Breast epithelium (tissue), 4 donors: ENCODE data around the gene TBL1XR1. TPM values are rescaled to one million over a fixed set of nuclear protein-coding genes. Genes with fewer than 3 reads are reported as not detected.

ENCODE experiments used
- DNase-seq, 2 donors: peaks; one replicate each; pipeline ENCODE4 v3.0.0-alpha.2; 2019; ENCODE audit warnings: low spot score in 2 of 2
- H3K27ac ChIP-seq, 2 donors: fragments of 200-600 bp; sonication (generic) in 1 of 2; one replicate each; pipeline ENCODE4 v1.5.1; 2016 to 2019; ENCODE audit warnings: mild to moderate bottlenecking in 1 of 2
- H3K27me3 ChIP-seq, 2 donors: fragments of 200-600 bp; sonication (generic) in 1 of 2; one replicate each; pipeline versions ENCODE4 v1.5.1 to v1.6.0; 2017 to 2019; ENCODE audit warnings: control low read depth in 1 of 2, mild to moderate bottlenecking in 1 of 2
- H3K36me3 ChIP-seq: fragments of 200-600 bp; one replicate; pipeline ENCODE4 v1.5.1; 2019
- H3K4me1 ChIP-seq, 2 donors: fragments of 200-600 bp; sonication (generic); one replicate each; pipeline ENCODE4 v1.5.1; 2016 to 2019; ENCODE audit warnings: control low read depth in 1 of 2
- H3K4me3 ChIP-seq, 3 donors: fragments of 200-600 bp; sonication (generic); 1 replicate in 2 of 3; 2 replicates in 1 of 3; pipeline ENCODE4 v1.5.1; 2016 to 2019; ENCODE audit warnings: mild to moderate bottlenecking in 3 of 3, moderate library complexity in 2 of 3
- H3K9me3 ChIP-seq, 2 donors: fragments of 200-600 bp; sonication (generic) in 1 of 2; one replicate each; pipeline ENCODE4 v1.5.1; 2016 to 2019; ENCODE audit warnings: control low read depth in 1 of 2
- CTCF ChIP-seq, 3 donors: fragments of 450-650 bp; IDR thresholded peaks; one replicate each; pipeline ENCODE4 v1.5.1; 2016 to 2017; ENCODE audit warnings: antibody characterized with exemption in 3 of 3, mild to moderate bottlenecking in 3 of 3, moderate library complexity in 3 of 3
- POLR2A ChIP-seq: fragments of 450-650 bp; IDR thresholded peaks from one replicate; pipeline ENCODE4 v1.6.1; 2016; ENCODE audit warnings: antibody characterized with exemption, mild to moderate bottlenecking, moderate library complexity
- POLR2AphosphoS5 ChIP-seq, 3 donors: sonication (generic); formaldehyde crosslinking; IDR thresholded peaks; one replicate each; pipeline ENCODE4 v1.6.1; 2017; ENCODE audit warnings: antibody characterized with exemption in 3 of 3
- intact Hi-C: fragments of 100-400 bp; cut with DNase I; formaldehyde crosslinking; loops from one replicate; pipeline ENCODE4 v1.15.1; 2023; ENCODE audit warnings: low total_unique reads
- total RNA-seq, 3 donors: library from RNA; depleted of rRNA; stranded (reverse); fragments of >200 nt; gene quantifications; one replicate each; pipeline ENCODE4 v1.1.0, GENCODE V29; 2016

The TBL1XR1 gene
- total RNA-seq, 3 donors from 2014 or later: 92.8 to 147 (median 111) TPM

- intact Hi-C loops: loop anchor here (2.0 kb wide), 1 partner anchor 63 kb away; no protein-coding TSS in a partner anchor
Measured at GRCh38 chr3:176969506-176969905, 227.8 kb downstream of the TBL1XR1 start.

More at GRCh38 chr3:176969506-176969905, 227.8 kb downstream of the TBL1XR1 start:
- H3K36me3 ChIP-seq: no peaks in the 10 kb centered on the region
- no peaks in the 10 kb centered on the region for H3K9me3 ChIP-seq
- no peak for TF ChIP-seq CTCF (IDR thresholded peaks at IDR 0.05)
- TF ChIP-seq POLR2AphosphoS5 (IDR thresholded peaks at IDR 0.05): no peak
- TF ChIP-seq POLR2A: no peak
- no peak for DNase-seq
- no peaks in the 10 kb centered on the region for H3K4me1 ChIP-seq
- no peaks in the 10 kb centered on the region for H3K27me3 ChIP-seq
- H3K4me3 ChIP-seq: no peak overlapping the region
- no peak overlapping the region for H3K27ac ChIP-seq
